HEK293 (cell line): ENCODE measurements around the gene TLE4.
A peak's percentile ranks its signal among the peaks of the same experiment; 100 is the strongest.

Source experiments
- CTCF ChIA-PET: fragments of 350-600 bp; formaldehyde crosslinking; extraction: SDS; loops from one replicate; lab custom pipeline; 2021; ENCODE audit warnings: antibody characterized with exemption; lab: Yijun Ruan, JAX
- POLR2A ChIA-PET: fragments of 300-600 bp; formaldehyde crosslinking; extraction: SDS; loops from one replicate; lab custom pipeline; 2020; ENCODE audit warnings: antibody characterized with exemption, inconsistent platforms; lab: Yijun Ruan, JAX
- H3K27ac ChIP-seq: fragments of 200-500 bp; sonication (Bioruptor generic); 2 replicates; pipeline ENCODE4 v1.5.1; 2014; ENCODE audit warnings: low read depth, low read length, control low read depth, inconsistent platforms; ENCODE audit errors: extremely low read depth
- H3K36me3 ChIP-seq, 2 experiments: fragments of 200-500 bp in 1 of 2; sonication (Bioruptor generic) in 1 of 2; 1 replicate in 1 of 2; 2 replicates in 1 of 2; pipeline ENCODE4 v1.5.1; 2014 to 2017; ENCODE audit warnings: inconsistent platforms in 2 of 2, low read length in 2 of 2; ENCODE audit not compliant: control insufficient read depth in 2 of 2, insufficient read depth in 1 of 2
- H3K4me1 ChIP-seq: fragments of 200-500 bp; sonication (Bioruptor generic); 2 replicates; pipeline ENCODE4 v1.5.1; 2014; ENCODE audit warnings: mild to moderate bottlenecking, low read length, inconsistent platforms; ENCODE audit not compliant: control insufficient read depth, insufficient read depth
- H3K4me3 ChIP-seq: 2 replicates; pipeline ENCODE4 v1.5.1; 2011; ENCODE audit warnings: low read depth, mild to moderate bottlenecking, control low read depth, low read length, moderate library complexity
- H3K9me3 ChIP-seq: fragments of 200-500 bp; sonication (Bioruptor generic); 2 replicates; pipeline ENCODE4 v1.5.1; 2014; ENCODE audit warnings: low read depth, low read length, inconsistent platforms; ENCODE audit not compliant: control insufficient read depth, insufficient read depth
- MEIS1 ChIP-seq: sonication (generic); formaldehyde crosslinking; IDR thresholded peaks from 2 replicates; pipeline ENCODE4 v1.8.1; 2022; ENCODE audit warnings: missing genetic modification reagents, mild to moderate bottlenecking, borderline replicate concordance
- MYNN ChIP-seq: fragments of 450-650 bp; formaldehyde crosslinking; IDR thresholded peaks from 2 replicates; pipeline ENCODE4 v1.5.1; 2016; ENCODE audit warnings: missing biosample characterization, missing genetic modification characterization, borderline replicate concordance
- MZF1 ChIP-seq: fragments of 450-650 bp; formaldehyde crosslinking; IDR thresholded peaks from 2 replicates; pipeline ENCODE4 v1.5.1; 2017; ENCODE audit warnings: missing biosample characterization, missing genetic modification characterization, borderline replicate concordance
- SP7 ChIP-seq: fragments of 450-650 bp; formaldehyde crosslinking; IDR thresholded peaks from 2 replicates; pipeline ENCODE4 v1.5.1; 2016; ENCODE audit warnings: missing biosample characterization, missing genetic modification characterization
- TRIM28 ChIP-seq: IDR thresholded peaks from 2 replicates; pipeline ENCODE4 v1.6.1; 2011; ENCODE audit warnings: low read length, control low read depth, borderline replicate concordance
- ZBTB17 ChIP-seq: fragments of 450-650 bp; formaldehyde crosslinking; IDR thresholded peaks from 2 replicates; pipeline ENCODE4 v1.5.1; 2016; ENCODE audit warnings: missing biosample characterization, missing genetic modification characterization
- ZFP3 ChIP-seq: fragments of 450-650 bp; formaldehyde crosslinking; IDR thresholded peaks from 2 replicates; pipeline ENCODE4 v1.5.1; 2016; ENCODE audit warnings: low read depth, missing biosample characterization, missing genetic modification characterization
- ZNF10 ChIP-seq: fragments of 450-650 bp; formaldehyde crosslinking; IDR thresholded peaks from 2 replicates; pipeline ENCODE4 v1.5.1; 2017; ENCODE audit warnings: missing biosample characterization, missing genetic modification characterization
- ZNF157 ChIP-seq: fragments of 450-650 bp; formaldehyde crosslinking; IDR thresholded peaks from 2 replicates; pipeline ENCODE4 v1.5.1; 2016; ENCODE audit warnings: missing biosample characterization, missing genetic modification characterization
- ZNF175 ChIP-seq: fragments of 450-650 bp; formaldehyde crosslinking; IDR thresholded peaks from 2 replicates; pipeline ENCODE4 v1.5.1; 2016; ENCODE audit warnings: missing biosample characterization, missing genetic modification characterization
- ZNF214 ChIP-seq: fragments of 450-650 bp; formaldehyde crosslinking; IDR thresholded peaks from 2 replicates; pipeline ENCODE4 v1.5.1; 2017; ENCODE audit warnings: missing biosample characterization, mild to moderate bottlenecking, missing genetic modification characterization, borderline replicate concordance
- ZNF248 ChIP-seq: fragments of 450-650 bp; formaldehyde crosslinking; IDR thresholded peaks from 2 replicates; pipeline ENCODE4 v1.5.1; 2017; ENCODE audit warnings: missing biosample characterization, missing genetic modification characterization
- ZNF280D ChIP-seq: fragments of 450-650 bp; formaldehyde crosslinking; IDR thresholded peaks from 2 replicates; pipeline ENCODE4 v1.5.1; 2016; ENCODE audit warnings: missing biosample characterization, missing genetic modification characterization
- ZNF302 ChIP-seq: fragments of 450-650 bp; formaldehyde crosslinking; IDR thresholded peaks from 2 replicates; pipeline ENCODE4 v1.5.1; 2016; ENCODE audit warnings: missing biosample characterization, missing genetic modification characterization, low read depth
- ZNF335 ChIP-seq: fragments of 450-650 bp; formaldehyde crosslinking; conservative IDR thresholded peaks from 2 replicates; pipeline ENCODE4 v1.5.1; 2016; ENCODE audit warnings: missing biosample characterization, missing genetic modification characterization
- ZNF394 ChIP-seq: fragments of 450-650 bp; formaldehyde crosslinking; IDR thresholded peaks from 2 replicates; pipeline ENCODE4 v1.5.1; 2016; ENCODE audit warnings: missing biosample characterization, missing genetic modification characterization, mild to moderate bottlenecking, moderate library complexity, borderline replicate concordance
- ZNF433 ChIP-seq: fragments of 450-650 bp; formaldehyde crosslinking; IDR thresholded peaks from 2 replicates; pipeline ENCODE4 v1.5.1; 2016; ENCODE audit warnings: missing biosample characterization, missing genetic modification characterization, low read depth
- ZNF571 ChIP-seq: fragments of 450-650 bp; formaldehyde crosslinking; IDR thresholded peaks from 2 replicates; pipeline ENCODE4 v1.5.0; 2017; ENCODE audit warnings: missing biosample characterization, missing genetic modification characterization
- ZNF600 ChIP-seq: fragments of 450-650 bp; formaldehyde crosslinking; IDR thresholded peaks from 2 replicates; pipeline ENCODE4 v1.5.1; 2016; ENCODE audit warnings: missing biosample characterization, missing genetic modification characterization
- ZNF624 ChIP-seq: fragments of 450-650 bp; formaldehyde crosslinking; IDR thresholded peaks from 2 replicates; pipeline ENCODE4 v1.5.1; 2017; ENCODE audit warnings: missing biosample characterization, missing genetic modification characterization

The TLE4 gene

GRCh38 chr9:79573412-79573923 lies 1.7 kb downstream of the TLE4 start (continued):
- TF ChIP-seq ZNF433 (tag by site-specific recombination) (no peak), ZBTB17 (tag by site-specific recombination) (0 out of 2 replicates have a peak, but pooled peaks have one; percentile 26), ZNF157 (no peak), MZF1 (tag by site-specific recombination) (no peak), ZNF335 (peak; percentile 97), MEIS1 (no peak), ZNF248 (no peak), ZNF175 (no peak), ZNF10 (tag by site-specific recombination) (no peak), ZNF571 (tag by site-specific recombination) (no peak), ZNF214 (no peak), ZNF280D (tag by site-specific recombination) (no peak), ZNF624 (tag by site-specific recombination) (no peak)

GRCh38 chr9:79574136-79574535 lies 2.4 kb downstream of the TLE4 start:
- no peaks in the 10 kb centered on the region for H3K4me1 ChIP-seq
- no peak for TF ChIP-seq ZNF302 (tag by site-specific recombination)
- H3K9me3 ChIP-seq = no peaks in the 10 kb centered on the region
- ChIA-PET CTCF (interaction anchor here (0.6 kb wide), 1 partner anchor 581 kb away, joined by 4 read pairs; no protein-coding TSS in a partner anchor), POLR2A (interaction anchor here (0.8 kb wide), 1 partner anchor 37 kb away, joined by 3 read pairs; no protein-coding TSS in a partner anchor)
- peak overlapping the region; percentile 81; the same call in 1 of the 2 replicates for H3K27ac ChIP-seq
- peaks cover 0 to 20% of the 10 kb centered on the region in 2 experiments; a peak in 1 of 3 replicates for H3K36me3 ChIP-seq
- H3K4me3 ChIP-seq = peak overlapping the region; percentile 93

GRCh38 chr9:79574781-79575180 lies 3.0 kb downstream of the TLE4 start:
- 0 out of 2 replicates have a peak, but pooled peaks have one; percentile 40 for TF ChIP-seq TRIM28
- no peak for TF ChIP-seq ZNF600 (tag by site-specific recombination)
- peak; percentile 38; the same call in 1 of the 2 replicates for TF ChIP-seq ZNF394 (tag by site-specific recombination)
- peak; percentile 84 for TF ChIP-seq SP7 (tag by site-specific recombination)
- TF ChIP-seq ZFP3 (tag by site-specific recombination) = no peak
- TF ChIP-seq, all 188 proteins: peak for 3
- Histone ChIP-seq H3K9me3 (no peaks in the 10 kb centered on the region), H3K27ac (no peak overlapping the region), H3K4me3 (peak overlapping the region; percentile 93), H3K4me1 (no peaks in the 10 kb centered on the region), H3K36me3 (peaks cover 0 to 25% of the 10 kb centered on the region in 2 experiments; a peak in 1 of 3 replicates)
- POLR2A ChIA-PET = no interaction called here
- CTCF ChIA-PET = interaction anchor here (0.6 kb wide), 1 partner anchor 582 kb away, joined by 4 read pairs; no protein-coding TSS in a partner anchor

DNA sequence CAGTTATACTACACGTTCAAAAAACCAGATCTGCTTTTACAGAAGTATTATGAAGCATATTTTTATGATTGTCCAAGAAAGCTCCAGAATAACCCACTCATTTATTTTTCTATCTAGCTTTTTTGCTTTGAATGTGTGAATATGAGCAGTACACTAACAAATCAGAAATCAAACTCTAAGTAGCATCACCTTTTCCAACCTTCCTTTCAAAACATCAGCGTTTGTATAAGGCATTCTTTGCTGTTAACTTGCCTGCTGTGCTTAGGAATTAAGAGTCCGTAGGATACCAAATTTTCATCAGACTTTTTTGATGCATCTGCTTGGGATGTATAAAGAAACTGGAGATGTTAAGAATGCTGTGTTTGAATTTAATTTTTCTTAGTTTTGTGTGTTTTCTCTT lies 3.8 kb downstream of the TLE4 start:
- Histone ChIP-seq H3K36me3 (peaks cover 0 to 32% of the 10 kb centered on the region in 2 experiments; a peak in 1 of 3 replicates), H3K4me3 (peak overlapping the region; percentile 21)
- no peak for TF ChIP-seq ZNF10 (tag by site-specific recombination)
- peak; percentile 95 for TF ChIP-seq MYNN
- TF ChIP-seq, all 188 proteins: peak for 1
- H3K4me1 ChIP-seq = no peaks in the 10 kb centered on the region
- ChIA-PET CTCF (interaction anchor here (0.7 kb wide), 1 partner anchor 480 kb away, joined by 3 read pairs; no protein-coding TSS in a partner anchor), POLR2A (no interaction called here)
- no peaks in the 10 kb centered on the region for H3K9me3 ChIP-seq
- no peak overlapping the region for H3K27ac ChIP-seq
